Measurements from ENCODE around the gene ZNHIT3.
A peak's percentile ranks its signal among the peaks of the same experiment; 100 is the strongest.
"Not testable (repeated sequence)": the region's sequence is repeated elsewhere in the genome, so short reads cannot be mapped to it uniquely, and the experiment has no call there.

The ZNHIT3 gene

DNA sequence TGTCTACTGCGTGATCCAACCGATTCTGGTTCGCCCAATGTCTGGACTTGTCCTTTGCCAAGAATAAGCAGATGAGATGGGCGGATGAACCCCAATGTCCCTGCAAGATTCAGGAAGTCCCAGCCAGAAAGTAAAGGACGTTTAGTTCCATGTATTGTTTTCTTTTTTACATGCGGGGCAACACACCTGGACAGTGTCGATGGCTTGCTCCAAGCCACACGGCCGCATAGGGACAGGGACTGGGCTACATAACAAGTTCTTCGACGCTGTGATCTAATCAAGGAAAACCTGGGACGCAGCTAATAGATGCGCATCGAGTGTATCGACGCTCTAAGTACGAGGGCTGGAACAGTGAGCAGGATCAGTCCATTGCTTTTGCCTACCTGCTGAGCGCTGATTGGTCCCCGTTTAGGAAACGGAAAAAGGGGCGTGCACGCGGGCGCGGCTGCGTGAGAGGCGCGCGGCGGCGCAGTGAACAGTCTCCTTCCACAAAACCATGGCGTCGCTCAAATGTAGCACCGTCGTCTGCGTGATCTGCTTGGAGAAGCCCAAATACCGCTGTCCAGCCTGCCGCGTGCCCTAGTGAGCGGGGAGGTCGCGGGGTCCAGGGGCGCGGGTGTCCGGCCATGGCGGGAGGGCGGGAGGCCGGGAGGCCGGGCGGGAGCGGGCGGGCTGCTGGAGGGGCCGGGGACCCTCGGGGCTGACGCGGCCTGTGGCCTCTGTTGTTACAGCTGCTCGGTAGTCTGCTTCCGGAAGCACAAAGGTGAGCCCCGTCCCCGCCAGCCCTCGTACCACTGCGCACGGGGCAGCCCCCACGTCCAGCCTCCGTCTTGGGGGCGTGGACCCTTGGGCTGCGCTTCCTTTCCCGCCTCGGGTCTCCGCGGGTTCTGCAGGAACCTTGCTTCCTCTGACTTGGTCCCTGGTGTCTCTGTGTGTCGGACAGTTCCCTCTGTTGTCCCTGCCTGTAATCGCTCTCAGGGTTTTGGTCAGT, at the start of gene ZNHIT3:
ZNHIT3 (plus strand) TSS at position 478 of the 991 bp plus-strand sequence; CDS start at position 497, 19 bp downstream.
- peak; percentile 97 for DNase-seq

DNA sequence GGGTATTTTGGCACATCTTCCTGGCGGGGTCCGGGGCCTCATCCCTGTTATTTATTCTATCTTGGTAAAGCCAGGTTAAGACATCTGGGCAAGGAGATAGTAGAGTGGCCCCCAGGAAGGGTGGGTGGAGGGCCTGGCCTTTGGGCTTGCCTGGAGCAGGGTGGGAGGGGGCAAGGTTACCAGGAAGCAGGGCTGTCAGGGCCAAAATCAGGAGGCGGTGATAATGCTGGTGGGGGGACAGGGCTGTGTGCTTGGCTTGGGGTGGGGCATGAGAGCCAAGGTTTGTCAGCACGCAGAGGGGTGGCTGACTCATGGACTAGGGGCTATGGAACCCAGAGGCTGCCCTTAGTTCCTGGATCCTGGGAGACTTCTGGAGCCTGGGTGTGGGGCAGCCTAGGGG, 44.7 kb upstream of the ZNHIT3 start:
- not testable (repeated sequence) for DNase-seq

- no peak for DNase-seq
Measured at GRCh38 chr17:36443777-36444176, 42.7 kb upstream of the ZNHIT3 start.

DNA sequence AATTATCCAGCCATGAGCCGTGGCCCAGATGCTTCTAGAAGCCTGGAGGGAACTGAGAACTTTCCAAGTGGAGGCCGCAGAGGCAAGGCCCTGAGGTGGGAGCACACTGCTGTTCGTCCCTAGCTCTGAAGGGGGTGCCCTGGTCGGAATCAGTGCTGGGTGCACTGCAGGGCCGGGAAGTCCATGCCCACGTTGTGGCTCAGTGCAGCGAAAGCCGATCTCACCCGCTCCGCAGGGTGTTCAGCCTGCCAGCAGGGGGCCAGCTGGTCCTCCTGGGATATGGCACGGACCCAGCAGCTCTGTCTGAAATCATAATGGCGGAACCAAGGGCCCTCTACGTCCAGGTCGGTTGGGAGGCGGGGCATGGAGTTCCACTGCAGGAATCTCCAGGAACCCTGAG, 36.5 kb upstream of the ZNHIT3 start:
- not testable (repeated sequence) for DNase-seq

- not testable (repeated sequence) for DNase-seq
Measured at GRCh38 chr17:36452888-36453287, 33.6 kb upstream of the ZNHIT3 start.

GRCh38 chr17:36457701-36458100, 28.8 kb upstream of the ZNHIT3 start:
- not testable (repeated sequence) for DNase-seq

GRCh38 chr17:36459045-36459444, 27.4 kb upstream of the ZNHIT3 start:
- no peak for DNase-seq

- no peak for DNase-seq
Measured at GRCh38 chr17:36459601-36460000, 26.9 kb upstream of the ZNHIT3 start.

DNA sequence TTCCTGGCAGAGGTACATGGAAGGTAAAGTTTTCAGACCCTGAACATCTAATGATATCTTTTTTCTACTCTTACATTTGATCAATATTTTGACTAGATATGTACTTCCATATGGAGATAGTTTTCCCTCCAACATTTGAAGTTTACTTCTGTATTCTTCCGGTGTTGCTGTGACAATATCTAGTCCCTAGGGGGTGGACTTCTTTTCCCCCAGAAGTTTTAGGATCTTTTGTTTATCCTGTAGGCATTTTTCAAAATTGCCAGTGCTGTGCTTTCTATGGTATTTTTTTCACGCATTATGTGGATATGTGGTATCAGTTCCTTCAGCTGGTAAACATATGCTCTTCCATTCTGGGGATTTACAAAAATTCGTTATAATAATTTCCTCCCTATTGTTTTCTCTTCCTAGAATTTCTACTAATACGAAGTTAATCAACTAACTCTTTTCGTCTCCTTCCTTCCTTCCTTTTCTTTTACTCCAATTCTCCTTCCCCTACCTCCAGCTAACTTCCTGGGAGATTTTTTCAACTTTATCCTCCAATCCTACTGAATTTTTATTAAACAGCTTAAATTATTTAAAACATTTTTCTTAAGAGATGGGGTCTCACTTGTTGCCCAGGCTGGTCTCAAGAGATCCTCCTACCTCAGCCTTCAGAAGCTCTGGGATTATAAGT, 26.1 kb upstream of the ZNHIT3 start:
- DNase-seq, result no peak

- DNase-seq, result no peak
Measured at GRCh38 chr17:36461330-36462110, 25.0 kb upstream of the ZNHIT3 start.

- DNase-seq, result peak; percentile 82
Measured at GRCh38 chr17:36463916-36464764, 22.3 kb upstream of the ZNHIT3 start.

DNA sequence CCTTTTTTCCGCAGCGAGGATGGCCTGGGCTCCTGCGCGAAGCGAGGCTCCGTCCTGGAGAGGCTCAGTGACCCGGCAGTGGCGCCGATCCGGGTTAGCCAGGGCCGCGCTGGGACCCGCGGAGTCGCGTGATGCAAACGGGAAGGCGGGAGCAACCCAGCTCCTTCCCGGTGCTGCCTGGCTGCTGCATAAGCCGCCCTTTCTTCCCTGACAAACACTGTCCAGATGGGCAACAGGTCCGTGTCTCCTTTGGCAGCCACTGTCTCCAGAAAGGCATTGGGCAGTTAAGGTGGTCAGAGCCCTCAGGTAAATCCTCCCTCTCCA, 21.8 kb upstream of the ZNHIT3 start:
- no peak for DNase-seq

DNA sequence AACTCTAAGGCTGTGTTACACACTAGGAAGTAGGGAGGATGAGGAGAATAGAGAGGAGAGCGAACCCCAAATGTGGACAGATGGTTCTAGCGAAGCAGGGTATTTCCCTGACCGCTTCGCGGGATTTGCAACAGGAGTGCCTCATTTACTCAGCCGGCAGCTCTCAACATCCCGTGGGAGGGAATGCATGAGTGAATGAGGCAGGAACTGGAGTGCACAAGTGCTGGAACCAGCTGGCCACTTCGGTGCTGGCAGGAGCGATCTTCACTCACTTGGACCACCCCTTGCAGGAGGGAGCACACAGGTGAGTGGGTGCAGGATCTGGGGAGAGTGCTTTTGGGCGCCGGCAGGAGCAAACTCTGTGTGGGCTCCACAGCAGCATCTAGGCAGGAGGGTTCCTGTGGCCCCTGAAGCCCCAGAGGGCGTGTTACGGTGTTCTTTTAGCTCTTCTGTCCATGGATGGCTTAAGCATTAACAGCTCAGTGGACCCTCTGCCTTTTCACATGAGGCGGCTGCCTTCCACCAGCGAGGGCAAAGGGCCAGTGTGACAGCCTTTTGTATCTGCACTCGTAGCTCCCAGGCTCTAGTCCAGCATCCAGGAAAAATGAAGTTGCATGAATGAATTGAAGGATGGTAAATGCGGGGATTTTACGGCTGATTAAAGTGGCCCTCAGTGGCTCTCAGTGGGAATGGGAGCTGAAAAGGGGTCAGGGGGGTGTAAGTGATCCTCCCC, 17.4 kb upstream of the ZNHIT3 start:
- DNase-seq, result no peak

- DNase-seq, result no peak
Measured at GRCh38 chr17:36469733-36470132, 16.7 kb upstream of the ZNHIT3 start.

DNA sequence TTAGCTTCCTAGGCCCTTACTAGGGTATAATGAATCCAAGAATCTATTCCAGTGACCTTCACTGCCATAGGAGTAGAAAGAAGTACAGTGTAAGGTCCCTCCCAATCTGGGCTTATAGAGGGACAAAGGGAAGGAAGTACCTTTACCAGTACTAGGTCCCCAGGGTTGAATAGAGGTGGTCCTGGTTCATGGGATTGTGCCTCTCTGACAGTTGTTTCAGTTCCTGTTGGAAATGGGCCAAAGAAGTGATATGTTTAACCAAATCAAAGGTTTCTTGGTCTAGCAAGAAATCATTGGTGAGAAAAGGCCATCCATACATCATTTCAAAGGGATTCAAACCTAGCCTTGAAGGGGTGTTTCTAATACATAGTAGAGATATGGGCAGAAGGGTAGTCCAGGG, 16.0 kb upstream of the ZNHIT3 start:
- DNase-seq, result no peak

GRCh38 chr17:36474571-36474970, 11.9 kb upstream of the ZNHIT3 start:
- DNase-seq, result no peak

DNA sequence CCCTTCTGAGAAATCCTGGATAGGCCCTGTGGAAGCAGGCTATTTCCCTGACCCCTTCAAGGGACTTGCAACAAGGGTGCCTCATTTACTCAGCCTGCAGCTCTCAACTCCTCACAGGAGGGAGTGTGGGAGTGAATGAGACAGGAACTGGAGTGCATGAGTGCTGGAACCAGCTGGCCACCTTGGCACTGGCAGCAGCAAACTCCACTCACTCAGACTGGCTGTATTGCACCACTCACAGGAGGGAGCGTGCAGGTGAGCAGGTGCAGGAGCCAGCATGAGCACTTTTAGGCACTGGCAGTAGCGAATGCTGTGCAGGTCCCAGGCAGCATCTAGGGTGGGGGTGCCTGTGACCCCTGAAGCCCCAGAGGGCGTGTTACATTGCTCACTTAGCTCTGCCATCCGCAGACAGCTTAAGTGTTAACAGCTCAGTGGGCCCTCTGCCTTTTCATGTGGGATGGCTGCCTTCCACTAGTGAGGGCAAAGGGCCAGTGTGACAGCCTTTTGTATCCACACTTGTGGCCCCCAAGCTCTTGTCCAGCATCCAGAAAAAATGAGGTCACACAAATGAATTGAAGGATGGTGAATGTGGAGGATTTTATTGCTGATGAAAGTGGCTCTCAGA, 11.0 kb upstream of the ZNHIT3 start:
- DNase-seq, result no peak

GRCh38 chr17:36481829-36482228, 4.7 kb upstream of the ZNHIT3 start:
- no peak for DNase-seq

DNA sequence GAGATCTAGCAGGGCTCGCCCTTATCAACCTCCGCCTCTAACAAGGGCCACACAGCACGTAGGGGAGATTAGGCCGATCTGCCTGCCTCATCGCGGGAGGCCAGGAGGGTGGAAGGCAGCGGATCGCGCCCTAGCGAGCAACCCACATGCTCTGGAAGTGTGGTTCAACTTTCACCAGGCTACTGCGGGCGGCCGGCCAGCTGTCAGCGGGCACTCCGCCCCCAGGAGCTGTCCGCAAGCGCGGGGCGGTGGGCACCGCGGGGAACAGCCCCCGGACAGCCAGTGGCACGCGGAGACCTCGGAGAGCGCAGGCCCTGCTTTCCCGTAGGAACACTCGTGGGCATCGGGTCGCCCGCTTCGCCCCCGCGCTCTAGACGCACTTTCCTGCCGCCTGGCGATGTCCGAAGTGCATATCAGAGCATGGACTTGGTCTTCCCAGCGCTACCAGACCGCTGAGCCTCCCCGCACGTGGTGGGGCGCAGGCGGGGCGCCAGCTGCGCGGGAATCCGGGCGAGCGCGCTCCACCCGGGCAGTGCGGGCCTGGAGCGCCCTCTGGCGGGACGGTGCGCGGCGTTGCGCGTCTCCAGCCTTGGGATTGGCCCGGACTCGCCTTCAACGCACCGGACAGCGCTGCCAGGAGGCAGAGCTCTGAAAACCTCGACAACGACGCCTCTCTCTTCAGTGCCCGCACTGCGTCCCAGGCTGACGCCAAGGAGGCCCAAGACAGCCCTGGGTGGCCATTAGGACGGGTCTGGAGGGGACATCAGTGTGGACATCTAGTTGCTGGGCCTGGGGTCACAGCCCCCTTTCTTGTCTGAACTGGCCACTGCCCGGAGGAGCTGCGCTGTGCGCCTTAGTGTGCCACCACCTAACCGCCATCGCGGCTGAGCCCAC, 3.6 kb upstream of the ZNHIT3 start:
- DNase-seq, result peak; percentile 90

GRCh38 chr17:36484021-36484420, 2.5 kb upstream of the ZNHIT3 start:
- DNase-seq, result not testable (repeated sequence)

Measured in hematopoietic multipotent progenitor cell treated with erythropoietin and hydrocortisone succinate and interleukin-3 and kit ligand, for 8 days (in vitro differentiated cells).